HG03378 (cell line): ENCODE data around the gene RCVRN.
"Not testable (repeated sequence)": the region's sequence is repeated elsewhere in the genome, so short reads cannot be mapped to it uniquely, and the experiment has no call there.

ENCODE experiments used
- ATAC-seq: cut with Tn5 transposase; IDR thresholded peaks from one replicate; pipeline ENCODE4 v1.9.1; 2021; ENCODE audit warnings: mild to moderate bottlenecking, moderate library complexity; ENCODE audit not compliant: unreplicated experiment

The RCVRN gene

DNA sequence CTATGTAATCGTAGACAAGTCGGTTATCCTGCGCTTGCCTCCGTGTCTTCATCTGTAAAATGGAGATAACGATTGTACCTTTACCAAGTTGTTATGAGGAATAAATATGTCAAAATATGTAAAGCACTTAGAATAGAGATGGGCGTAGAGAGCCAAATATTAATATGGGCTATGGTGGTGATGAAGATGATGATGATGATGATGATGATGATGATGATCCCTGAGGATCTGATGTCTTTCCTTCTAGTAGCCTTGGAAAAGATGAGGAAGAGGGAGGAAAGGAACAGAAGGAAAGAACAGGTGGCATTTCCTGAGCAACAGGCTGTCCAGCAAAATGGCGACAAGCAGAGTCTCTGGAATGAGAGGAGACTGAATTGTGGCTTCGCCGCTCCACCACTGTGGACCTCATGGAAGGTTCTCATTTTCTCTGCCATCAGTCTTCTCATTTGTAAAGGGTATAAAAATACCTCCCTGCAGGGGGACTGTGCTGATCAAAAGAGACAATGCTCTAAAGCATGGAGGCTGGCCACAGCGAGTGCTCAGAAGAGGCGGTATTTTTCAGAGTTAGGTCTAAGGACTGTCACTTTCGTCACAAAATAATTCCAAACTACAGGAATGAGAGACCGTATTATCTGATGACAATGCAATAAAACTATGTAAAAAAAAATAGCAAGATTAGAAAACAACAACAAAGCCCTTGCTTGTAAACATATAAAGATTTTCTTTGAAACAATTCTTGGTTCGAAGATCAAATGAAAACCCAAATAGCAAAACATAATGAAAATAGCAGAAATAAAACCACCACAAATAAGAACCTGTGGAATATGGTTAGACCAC lies 17.2 kb upstream of the RCVRN start:
- ATAC-seq: no peak

DNA sequence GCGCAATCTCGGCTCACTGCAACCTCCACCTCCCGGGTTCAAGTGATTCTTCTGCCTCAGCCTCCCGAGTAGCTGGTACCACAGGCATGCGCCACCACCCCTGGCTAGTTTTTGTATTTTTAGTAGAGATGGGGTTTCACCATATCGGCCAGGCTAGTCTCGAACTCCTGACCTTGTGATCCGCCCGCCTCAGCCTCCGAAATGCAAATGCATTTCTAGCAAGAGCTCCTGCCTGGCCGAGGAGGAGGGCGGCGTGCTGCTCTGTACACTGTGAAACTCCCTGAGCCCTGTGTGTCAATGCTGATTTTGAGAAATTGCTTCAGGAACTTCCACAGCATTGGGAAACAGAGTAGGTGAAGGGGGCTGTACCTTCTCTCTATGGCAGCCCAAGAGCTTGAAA lies 16.1 kb upstream of the RCVRN start:
- not testable (repeated sequence) for ATAC-seq

DNA sequence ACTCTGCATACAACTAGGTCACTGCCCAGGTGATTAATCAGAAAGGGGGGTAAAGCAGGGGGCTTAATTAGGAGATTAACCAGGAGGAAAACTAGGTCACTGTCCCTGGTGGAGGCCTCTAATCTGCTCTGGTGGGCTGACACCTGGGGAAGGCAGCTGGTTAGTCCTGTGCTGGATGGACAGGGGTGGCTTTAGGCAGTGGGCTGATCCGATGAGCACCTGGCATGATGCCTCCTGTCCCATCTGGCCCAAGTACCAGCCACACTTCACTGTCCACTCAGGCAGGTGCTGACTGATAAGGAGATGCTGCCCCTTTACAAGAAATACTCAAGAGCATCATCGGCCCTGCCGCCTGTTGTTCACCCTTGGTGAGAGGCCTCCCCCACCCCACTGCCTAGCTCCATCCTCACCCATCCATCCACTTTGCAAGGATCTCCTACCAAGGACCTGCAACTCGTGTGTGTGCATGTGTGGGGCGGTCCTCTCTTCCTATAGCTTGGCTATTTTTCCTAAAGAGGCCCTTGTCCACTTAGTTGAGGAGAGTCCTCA lies 13.8 kb upstream of the RCVRN start:
- no peak for ATAC-seq

DNA sequence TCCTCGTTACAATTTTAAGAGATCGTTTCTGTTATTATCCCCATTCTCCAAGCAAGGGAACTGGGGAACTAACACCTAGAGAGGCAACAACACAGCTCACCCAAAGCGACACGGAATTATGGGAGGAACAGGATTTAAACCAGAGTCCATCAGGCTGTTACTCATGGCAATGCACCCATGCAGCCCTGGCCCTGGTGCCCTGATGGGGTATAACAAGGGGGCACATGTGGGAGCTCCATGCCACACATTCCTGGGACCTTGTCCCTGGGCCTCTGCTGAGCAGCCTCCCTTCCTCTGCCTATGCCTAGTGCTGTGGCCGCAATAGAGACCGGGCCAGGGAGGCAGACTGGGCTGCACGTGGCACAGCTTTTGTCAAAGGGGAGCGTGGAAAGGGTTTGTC lies 13.3 kb upstream of the RCVRN start:
- ATAC-seq: no peak

DNA sequence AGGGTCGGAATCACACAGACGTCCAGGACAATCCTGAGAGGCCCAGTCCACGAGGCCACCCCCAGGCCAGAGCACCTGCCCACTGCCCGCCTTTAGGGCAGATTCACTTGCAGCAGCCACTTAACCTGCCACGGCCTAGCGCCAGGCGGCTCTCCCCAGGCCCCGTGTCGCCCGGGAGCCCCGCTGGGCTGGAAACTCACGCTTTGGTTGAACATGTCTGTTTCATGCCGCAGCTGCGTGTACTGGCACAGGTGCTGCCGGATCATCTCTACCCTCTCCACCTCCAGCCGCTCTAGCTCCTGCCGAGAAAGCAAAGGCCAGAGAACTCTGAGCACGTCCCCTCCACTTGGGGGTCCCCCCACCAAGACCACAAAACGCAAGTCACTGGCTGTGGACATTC lies 12.7 kb upstream of the RCVRN start:
- no peak for ATAC-seq

DNA sequence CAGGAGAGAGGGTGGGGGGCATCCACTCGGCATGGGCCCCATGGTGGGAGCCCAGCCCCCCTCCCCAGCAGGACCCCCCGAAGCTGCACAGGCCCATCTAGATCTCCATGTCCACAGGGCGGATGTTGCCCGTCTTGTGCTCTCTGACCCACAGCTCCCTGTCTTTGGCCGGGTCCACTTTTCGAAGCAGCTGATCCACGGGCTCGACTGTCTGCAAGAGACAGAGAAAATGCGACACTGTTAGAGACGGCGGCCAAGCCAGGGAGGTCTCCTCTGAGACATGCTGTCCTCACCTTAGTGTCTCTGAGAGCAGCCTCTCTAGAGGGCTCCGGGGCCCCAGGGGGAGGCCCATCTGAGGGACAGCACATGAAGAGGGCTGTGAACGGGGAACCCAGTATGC lies 12.1 kb upstream of the RCVRN start:
- ATAC-seq: no peak

DNA sequence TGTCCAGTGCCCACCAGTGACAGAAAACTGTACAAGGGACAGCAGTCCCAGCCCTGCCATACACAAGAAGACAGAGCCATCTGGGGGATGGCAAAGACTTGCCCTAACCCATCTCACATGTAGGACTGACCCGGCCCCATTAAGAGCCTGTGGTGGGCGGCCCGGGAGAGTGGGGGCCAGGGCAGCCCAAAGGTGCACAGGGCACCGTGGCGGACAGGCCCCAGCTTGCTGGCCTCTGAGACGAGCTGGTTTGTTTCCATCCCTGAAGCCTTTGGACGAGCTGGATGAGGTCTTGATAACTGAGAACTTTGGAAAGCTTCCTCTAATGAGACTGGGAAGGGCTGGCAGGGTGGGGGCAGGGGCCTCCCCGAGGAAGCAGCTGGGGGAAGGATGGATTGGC lies 11.0 kb upstream of the RCVRN start:
- ATAC-seq: no peak

DNA sequence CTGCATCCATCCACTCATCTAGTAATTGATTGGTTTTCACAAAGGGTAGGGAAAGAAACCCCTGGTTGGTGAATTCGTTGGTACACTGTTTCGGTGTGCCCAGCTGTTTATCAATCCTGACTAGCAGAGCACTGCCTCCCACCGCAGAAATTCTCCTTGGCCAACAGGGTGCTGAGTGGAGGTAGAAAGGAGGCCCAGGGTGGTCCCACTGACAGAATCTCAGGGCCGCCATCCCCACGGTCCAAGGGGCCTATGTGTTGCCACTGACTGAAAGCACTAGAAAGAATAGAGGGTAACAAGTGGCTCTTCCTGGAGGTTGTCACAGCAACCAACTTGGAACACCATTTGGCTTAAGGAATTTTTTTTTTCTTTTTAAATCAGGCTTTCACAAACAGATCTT lies 8.4 kb upstream of the RCVRN start:
- ATAC-seq: no peak

DNA sequence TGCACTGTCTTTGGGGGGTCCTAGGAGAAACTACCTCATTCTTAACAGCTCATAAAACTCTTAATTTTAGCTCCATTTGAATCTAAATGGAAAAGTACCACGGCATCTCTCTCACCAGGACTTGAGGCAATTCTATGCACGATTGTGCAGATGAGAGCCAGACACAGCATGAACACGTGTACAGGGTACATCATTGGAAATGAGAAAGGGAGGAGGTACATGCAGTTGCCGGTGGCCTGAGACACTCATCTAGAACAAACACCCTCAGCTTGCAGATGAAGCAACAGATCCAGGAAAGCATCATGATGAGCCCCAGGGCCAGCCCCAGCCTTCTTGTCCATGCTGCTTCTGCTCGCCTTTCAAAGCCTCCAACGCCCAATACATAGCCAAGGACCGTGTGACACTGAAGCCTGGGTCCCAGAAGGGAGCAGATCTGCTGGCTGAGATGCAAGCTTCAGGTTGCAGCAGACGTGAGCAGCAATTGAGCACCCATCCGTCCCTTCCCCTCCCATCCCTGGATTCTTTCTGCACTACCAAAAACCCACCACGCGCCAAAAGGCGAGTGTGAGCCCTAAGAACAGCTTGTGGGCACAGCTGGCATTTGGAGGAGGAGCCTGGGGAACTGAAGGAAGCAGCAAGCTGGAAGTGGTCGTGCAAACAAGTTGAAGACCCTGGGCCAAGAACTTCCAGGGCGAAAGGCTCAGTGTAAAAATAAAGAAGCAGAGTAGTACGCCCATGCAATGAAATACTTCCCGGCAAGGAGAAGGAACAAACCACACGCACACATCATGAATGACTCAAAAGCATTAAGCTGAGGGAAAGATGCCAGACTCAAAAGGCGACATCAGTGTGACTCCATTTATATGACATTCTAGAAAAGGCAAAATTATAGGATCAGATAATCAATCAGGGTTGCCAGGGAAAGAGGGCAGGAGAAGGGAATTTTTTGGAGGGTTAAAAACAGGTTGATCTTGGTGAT lies 7.3 kb upstream of the RCVRN start:
- ATAC-seq: no peak

DNA sequence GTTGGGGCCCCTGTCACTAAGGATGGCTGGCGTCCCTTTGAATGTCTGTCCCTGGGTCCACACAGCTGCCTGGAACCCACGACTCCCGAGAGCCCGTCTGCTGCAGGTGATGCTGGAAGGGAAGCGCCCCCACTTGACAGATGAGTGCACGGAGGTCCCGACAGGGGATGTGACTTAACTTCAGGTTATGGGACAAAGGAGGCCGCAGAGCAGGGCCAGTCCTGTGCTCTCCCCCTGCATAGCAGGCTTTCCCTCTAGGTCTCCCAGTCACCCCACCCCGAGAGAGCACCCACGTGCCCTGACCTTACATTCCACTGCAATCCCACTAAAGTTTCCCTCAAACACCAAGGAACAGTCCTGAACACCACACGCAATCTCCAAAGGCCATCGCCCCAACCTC lies 6.0 kb upstream of the RCVRN start:
- ATAC-seq: no peak

DNA sequence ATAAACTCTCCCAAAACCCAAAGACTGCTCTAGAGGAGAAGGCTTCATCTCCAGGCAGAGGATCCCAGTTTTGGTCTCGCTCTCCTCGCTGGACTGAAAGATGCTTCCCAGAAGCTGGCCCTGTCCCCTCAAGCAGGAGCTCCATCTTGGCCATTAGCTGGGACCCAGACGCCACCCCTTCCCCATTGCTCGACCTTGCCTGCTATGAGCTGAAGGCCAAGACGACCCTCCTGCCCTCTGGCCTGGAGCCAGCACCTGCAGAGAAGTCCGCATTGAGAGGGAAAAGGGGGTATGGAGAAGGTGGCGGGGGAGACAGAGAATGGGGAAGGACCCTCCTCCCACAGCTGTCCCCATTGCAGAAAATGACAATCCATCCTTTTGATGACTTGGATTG lies 3.6 kb upstream of the RCVRN start:
- no peak for ATAC-seq

DNA sequence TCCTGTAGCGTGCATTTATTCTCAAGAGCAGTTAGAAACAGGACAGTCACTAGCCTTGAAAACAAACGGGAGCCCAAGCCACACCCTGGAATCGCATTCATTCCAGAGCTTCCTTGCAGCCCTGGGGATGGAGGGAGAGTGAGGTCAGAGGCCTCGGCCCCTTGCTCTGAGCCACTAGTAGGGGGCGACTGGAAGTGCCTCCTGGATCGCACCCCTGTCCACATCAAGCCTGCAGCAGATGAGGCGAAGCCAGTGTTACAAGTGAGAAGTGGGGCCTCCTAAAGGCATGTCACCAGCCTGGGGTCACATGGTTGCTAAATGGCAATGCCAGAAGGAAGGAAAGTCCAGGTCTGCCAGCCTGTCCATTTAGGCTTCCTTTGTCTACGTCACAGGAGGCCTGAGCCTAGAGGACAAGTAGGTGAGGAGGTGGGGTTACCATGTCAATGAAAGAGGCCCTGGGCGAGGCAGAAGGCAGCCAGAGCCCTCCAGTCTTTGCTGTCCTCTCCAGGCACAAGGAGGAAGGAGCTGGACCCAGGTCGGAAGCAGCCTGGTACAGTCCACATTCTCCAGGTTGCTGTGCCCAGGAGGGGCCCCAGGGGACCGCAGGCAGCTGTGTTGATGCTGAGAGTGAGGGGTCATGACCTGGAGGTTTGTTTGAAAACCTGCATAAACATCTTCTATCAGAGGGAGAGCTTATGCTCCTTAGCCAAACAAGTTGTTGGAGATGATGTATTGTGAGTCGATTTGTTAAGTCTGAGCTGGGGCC lies 3.0 kb upstream of the RCVRN start:
- ATAC-seq: no peak

DNA sequence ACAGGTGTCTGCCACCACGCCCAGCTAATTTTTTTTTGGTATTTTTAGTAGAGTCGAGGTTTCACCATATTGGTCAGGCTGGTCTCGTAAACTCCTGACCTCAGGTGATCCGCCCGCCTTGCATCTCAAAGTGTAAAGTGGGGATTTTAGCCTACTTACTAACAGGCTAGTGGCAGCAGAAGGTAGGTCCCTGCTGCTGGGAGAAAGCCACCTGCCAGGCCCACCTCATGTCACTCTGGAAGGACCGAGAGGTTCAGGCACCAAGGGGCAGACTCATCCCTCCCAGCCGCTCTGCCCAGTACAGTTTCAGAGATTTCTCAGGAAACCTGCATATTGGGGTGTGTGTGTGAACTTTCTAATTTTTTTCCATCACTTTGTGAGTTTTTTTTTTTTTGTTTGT lies 2.1 kb upstream of the RCVRN start:
- ATAC-seq: no peak

DNA sequence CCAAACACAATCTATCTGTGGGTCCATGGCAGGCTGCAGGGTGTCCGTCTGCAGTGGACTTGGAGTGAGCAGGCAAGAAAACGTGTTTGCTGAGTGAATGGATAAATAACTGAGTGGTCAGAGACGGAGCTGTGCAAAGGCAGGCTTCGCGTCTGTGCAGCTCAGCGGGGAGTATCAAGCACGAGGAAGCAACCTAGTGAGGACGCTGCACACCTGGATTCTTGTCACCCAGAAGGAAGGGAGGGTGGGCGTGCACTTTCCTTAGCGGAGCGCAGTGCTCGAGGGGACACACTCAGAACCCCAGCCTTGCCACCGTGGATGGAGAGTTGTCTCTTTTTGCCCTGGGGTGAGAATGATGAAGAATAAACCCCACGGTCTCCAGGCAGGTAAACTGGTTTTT lies 1.5 kb upstream of the RCVRN start:
- no peak for ATAC-seq

DNA sequence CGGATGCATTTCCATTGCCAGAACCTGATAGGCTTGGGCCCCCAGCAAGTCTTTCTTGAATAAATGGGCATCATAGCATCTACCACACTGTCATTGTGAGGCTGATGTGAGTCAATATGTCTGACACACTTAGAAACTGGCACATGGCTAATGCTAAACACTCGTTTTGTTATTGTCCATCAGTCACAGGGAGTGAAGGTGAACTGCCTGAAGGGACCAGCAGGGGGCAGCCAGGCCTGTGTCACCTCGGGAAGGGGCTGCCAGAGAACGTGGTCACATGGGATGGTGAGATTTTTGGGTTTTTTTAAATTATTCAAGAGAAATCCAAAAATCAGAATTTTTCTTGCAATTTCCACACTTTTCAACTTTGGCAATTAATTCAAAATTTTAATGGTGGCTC lies 831 bp upstream of the RCVRN start:
- ATAC-seq: no peak

DNA sequence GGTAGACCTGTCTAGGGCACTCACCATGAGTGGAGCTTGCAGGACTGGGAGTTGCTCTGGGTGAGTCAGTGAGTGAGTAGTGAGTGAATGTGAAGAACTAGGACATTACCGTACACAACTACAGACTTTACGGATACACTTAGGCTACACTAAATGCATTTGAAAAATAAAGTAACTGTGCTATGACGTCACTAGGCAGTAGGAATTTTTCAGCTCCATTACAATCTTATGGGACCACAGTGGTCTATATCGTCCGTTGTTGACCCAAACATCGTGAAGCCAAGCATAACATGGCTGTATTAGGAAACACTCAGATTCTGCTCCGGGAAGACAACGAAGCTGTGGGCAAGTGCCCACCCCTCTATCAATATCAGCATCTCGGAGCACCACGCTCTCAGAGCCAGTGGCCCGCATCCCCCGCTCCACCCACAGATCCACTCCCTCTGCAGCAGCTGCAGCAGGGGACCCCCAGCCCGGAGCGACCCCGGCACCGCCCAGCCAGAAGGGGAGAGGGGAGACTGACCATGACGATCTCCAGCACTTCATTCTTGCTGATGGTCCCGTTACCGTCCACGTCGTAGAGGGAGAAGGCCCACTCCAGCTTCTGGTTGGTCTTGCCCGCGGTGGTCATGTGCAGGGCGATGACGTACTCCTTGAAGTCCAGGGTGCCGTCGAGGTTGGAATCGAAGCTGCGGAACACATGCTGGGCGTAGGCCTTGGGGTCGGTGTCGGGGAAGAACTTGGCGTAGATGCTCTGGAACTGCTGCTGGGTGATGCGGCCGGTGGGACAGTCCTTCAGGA lies 594 bp downstream of the RCVRN start:
- no peak for ATAC-seq

DNA sequence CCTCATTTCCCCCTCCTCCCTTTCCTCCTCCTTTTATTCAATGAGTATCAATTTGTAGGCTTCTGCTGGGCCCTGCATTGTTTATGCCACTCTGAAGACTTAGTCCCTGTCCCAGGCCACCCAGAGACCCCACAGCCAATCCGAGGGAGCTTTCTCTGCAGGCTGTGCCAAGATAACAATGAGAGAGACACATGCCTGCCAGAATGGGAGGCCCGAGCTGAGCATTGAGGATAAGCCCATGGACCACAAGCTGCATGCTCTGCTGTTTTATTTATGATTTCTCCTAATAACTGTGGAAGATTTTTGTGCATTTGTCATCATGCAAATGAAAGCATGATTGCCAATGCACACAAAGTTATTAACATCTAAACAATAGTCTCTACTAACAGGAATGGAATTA lies 3.0 kb downstream of the RCVRN start:
- ATAC-seq: no peak

DNA sequence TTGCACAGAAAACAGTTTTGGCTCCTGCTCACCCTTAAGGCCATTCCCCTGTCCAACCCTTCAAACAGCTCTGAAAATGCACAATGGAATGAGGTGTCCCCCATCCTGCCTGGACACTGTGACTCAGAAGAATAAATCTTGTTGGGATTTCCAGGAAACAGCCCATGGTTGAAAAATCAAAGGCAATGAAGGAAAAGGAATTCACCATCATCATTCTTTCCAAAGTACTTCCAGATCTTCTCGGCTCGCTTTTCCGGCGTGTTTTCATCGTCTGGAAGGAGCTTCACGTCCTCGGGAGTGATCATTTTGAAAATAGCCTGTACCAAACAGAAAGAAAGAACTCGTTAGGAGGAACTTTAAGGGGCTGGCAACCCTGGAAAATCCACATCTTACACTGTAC lies 4.3 kb downstream of the RCVRN start:
- ATAC-seq: no peak

DNA sequence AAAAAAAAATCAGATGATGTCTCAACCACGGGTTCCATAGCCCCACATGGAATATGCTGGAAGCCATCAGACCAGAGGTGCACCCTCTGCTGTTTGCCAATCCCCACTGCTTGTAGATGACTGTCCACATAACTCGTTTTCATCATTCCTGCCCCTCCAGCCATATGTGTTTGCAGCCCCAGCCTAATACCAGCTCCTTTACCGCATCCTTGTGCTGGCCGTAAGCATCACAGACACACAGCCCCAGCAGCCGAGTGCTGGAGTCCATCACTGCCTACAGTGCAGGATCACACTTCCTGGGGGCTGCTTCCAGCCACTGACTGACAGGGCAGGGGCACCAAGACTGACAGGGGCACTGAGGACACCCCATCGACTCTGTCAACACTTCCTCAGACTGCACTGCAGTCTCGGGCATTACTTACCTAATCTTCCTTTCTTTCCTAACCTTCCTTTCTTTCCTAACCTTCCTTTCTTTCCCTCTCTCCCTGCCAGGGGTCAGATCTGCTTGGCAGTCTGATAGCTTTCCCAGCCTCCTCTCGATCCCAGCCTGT lies 5.0 kb downstream of the RCVRN start:
- no peak for ATAC-seq
